ENCODE data around the gene EPHB6.

EPHB6 gene

DNA sequence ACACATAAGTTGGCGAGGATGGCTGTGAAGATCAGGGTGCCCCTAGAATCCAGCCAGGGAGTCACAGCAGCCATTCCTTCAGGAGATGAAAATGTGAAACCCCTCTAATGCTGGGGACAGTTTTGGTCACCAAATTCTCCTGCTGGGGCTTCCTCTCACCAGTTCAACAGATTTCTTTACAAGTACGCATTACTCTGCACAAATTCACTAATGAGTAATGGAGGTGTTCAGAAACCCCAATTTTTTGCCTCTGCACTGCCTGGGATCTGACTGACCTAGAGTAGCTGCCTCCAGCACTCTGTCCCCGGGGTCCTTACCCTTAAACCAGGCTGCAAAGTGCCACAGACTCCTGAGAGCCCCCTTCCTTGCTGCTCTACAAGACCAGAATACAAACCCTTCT is 62.6 kb downstream of the EPHB6 start:
- DNase-seq: no peak
- no peaks in the 10 kb centered on the region for H3K9me3 ChIP-seq
- H3K27me3 ChIP-seq: no peaks in the 10 kb centered on the region
- no peak overlapping the region for H3K4me3 ChIP-seq (ENCODE audit: low read depth, low read length)
- H3K36me3 ChIP-seq: no peaks in the 10 kb centered on the region
- TF ChIP-seq CTCF (IDR thresholded peaks at IDR 0.05; ENCODE audit: low read depth, low read length): no peak
- no peaks in the 10 kb centered on the region for H3K4me1 ChIP-seq

GRCh38 chr7:142918901-142919300 is 64.0 kb downstream of the EPHB6 start:
- Histone ChIP-seq H3K4me1 (no peaks in the 10 kb centered on the region), H3K27me3 (no peaks in the 10 kb centered on the region), H3K4me3 (ENCODE audit: low read depth, low read length) (no peak overlapping the region), H3K9me3 (no peaks in the 10 kb centered on the region), H3K36me3 (no peaks in the 10 kb centered on the region)
- no peak for TF ChIP-seq CTCF (IDR thresholded peaks at IDR 0.05; ENCODE audit: low read depth, low read length)
- no peak for DNase-seq

DNA sequence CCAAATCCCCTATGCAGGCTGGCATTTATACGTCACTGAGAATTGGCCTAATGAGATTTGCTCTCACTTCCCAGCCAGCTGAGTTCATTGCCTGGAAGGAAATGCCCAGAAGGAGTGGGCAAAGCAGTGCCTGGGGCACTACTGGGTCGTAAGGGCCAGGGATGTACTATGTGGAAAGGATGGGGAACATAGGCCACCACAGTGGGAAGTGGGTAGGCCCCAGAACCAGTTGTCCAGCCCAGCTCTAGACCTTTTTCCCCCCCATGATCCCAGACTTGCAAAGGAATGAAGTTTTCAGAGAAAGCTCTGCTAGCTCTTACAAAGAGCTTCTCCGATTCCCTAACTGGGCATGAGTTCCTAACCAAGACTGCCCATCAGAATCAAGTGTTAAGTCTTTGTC is 64.8 kb downstream of the EPHB6 start:
- no peak for TF ChIP-seq CTCF (IDR thresholded peaks at IDR 0.05; ENCODE audit: low read depth, low read length)
- Histone ChIP-seq H3K36me3 (no peaks in the 10 kb centered on the region), H3K4me3 (ENCODE audit: low read depth, low read length) (no peak overlapping the region), H3K9me3 (no peaks in the 10 kb centered on the region), H3K27me3 (no peaks in the 10 kb centered on the region), H3K4me1 (no peaks in the 10 kb centered on the region)
- DNase-seq: no peak

Measured in BE2C (cell line).